GM18870 (cell line): ENCODE measurements around the gene APOBEC3B.
"Not testable (repeated sequence)": the region's sequence is repeated elsewhere in the genome, so short reads cannot be mapped to it uniquely, and the experiment has no call there.

Source experiments
- ATAC-seq: cut with Tn5 transposase; IDR thresholded peaks from one replicate; pipeline ENCODE4 v1.9.1; 2021; ENCODE audit warnings: moderate library complexity; ENCODE audit not compliant: unreplicated experiment

The APOBEC3B gene

DNA sequence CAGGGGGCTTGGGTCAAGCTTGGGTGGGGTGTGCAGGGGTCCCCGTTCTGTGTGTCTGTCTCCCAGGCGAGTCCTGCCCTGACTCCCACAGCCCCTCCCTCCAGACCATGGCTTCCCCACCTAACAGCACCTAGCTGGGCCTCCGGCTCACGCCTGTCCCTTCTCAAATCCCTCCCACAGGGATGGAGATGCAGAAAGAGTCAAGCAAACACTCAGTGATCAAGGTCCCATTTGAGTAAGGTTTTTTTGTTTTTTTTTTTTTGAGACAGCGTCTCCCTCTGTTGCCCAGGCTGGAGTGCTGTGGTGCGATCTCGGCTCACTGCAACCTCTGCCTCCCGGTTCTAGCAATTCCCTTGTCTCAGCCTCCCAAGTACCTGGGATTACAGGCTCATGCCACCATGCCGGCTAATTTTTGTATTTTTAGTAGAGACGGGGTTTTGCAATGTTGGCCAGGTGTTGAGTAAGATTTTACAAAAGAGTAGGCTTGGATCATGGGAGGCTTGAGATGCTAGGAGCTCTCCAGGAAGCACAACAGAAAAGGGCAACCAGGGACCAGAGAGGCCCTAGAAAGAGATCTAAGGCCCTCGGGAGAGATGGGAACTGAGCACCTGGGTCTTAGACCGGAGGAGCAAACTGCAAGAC, 44.5 kb downstream of the APOBEC3B start:
- no peak for ATAC-seq

- ATAC-seq, result no peak
Measured at GRCh38 chr22:39027717-39028116, 45.6 kb downstream of the APOBEC3B start.

GRCh38 chr22:39028281-39028680, 46.1 kb downstream of the APOBEC3B start:
- no peak for ATAC-seq

DNA sequence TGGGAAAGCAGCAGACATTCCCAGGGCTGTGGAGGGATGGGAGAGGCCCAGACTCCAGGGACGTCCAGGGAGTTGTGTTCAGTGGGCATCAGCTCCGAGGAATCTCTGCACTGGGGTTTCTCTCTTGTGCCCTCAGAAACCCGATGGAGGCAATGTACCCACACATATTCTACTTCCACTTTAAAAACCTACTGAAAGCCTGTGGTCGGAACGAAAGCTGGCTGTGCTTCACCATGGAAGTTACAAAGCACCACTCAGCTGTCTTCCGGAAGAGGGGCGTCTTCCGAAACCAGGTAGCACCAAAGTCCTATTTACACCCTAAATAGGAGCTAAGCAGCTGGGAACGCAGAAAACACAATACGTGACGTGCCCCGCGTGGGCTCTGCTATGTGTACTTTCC, 47.1 kb downstream of the APOBEC3B start:
- no peak for ATAC-seq

- ATAC-seq, result no peak
Measured at GRCh38 chr22:39030705-39031104, 48.6 kb downstream of the APOBEC3B start.

- ATAC-seq, result not testable (repeated sequence)
Measured at GRCh38 chr22:39031434-39032295, 49.5 kb downstream of the APOBEC3B start.

DNA sequence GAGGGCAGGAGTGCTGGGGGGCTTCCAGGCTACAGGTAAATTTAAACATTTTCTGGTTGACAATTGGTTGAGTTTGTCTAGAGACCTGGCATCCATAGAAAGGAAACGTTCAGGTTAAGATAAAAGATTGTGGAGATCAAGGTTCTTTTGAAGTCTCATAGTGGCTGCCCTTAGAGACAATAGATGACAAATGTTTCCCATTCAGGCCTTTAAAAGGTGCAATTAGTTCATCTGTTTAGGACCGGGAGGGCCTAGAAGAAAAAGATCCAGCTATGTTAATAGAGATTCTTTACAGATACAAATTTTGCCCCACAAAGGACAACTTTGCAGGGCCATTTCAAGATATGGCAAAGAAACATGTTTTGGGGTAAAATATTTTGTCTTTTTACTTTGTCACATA, 54.9 kb downstream of the APOBEC3B start:
- not testable (repeated sequence) for ATAC-seq

DNA sequence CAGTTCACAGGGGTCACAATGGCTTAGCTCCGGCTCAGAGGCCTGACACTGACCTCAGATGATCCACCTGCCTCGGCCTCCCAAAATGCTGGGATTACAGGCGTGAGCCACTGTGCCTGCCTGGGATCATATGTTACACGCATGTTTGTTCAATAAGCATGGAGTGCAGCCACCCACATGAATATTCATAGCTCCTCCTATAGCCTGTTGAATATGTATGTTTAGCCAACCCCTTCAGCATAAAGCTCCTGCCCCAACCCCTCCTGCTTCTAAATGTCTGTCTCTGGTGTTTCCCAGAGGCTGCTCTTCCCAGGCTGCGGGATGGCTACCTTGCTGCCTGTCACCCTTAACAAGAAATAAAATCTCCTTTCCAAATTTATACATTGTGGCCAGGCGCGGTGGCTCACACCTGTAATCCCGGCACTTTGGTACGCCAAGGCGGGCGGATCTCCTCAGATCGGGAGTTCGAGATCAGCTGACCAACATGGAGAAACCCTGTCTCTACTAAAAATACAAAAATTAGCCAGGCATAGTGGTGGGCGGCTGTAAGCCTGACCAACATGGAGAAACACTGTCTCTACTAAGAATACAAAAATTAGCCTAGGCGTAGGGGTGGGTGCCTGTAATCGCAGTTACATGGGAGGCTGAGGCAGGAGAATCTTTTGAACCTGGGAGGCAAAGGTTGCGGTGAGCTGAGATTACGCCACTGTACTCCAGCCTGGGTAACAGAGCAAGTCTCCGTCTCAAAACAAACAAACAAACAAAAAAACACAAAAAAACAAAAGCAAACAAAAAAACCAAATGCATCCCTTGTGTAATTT, 57.4 kb downstream of the APOBEC3B start:
- ATAC-seq, result no peak

DNA sequence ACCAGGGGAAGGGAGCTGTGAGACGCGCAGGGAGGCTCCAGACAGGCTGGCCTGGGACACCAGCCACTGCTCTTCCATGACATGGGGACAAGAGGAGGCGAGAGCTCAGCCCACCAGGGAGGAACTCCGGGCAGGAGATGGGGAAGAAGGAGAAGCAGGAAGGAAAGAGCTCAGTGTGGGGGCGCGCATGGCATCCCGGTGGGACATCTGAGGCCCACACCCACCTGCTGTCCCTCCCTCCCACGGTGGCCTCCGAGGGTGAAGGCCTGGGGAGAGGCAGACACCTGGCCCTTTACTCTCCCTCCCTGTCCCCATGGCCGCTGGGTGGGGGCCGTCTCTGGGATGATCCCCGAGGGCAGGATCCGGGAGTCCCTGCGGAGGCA, 58.0 kb downstream of the APOBEC3B start:
- ATAC-seq, result not testable (repeated sequence)

DNA sequence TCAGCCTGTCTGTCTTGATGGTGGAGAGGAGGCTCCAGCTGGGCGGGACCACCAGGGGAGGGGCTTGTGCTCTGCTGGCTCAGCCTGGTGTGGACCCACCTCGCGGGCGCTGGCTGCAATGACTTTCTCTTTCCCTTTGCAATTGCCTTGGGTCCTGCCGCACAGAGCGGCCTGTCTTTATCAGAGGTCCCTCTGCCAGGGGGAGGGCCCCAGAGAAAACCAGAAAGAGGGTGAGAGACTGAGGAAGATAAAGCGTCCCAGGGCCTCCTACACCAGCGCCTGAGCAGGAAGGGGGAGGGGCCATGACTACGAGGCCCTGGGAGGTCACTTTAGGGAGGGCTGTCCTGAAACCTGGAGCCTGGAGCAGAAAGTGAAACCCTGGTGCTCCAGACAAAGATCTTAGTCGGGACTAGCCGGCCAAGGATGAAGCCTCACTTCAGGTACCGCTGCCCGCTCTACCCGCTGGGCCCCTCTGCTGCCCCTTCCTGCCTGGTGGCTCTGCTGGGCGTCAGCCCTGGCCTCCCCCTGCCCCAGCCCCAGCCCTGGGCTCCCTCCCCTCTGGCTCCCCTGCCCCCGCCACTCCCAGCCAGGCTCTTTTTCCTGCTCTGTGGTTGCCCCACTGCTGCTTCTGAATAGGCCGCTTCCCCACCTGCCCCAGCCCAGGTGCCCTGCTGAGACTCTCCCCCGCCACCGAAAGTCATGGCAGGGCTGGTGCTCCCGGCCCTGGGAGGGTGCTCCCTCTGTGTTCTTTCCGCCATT, 58.6 kb downstream of the APOBEC3B start, which contains the start of gene APOBEC3F:
APOBEC3F (plus strand) TSS at position 327 of the 759 bp plus-strand sequence; CDS start at position 424, 97 bp downstream.
- peak; percentile 87 for ATAC-seq

DNA sequence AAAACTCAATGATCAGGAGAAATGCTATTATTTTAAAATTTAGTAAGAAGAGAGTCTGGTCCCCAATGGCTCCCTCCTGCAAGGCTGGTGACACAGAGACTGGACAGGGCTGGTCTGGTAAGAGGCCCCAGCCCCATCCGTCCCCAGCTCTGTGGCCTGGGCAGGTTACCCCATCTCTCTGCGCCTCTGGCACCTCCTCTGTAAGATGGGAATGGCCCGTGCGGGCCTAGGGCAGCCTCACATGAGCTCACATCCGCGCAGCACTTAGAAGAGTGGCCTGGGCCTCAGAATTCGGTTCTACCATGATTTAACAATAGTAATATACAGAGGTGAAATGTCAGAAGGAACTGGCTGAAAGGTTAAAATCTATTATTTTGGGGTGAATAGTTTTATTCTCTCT, 59.8 kb downstream of the APOBEC3B start:
- no peak for ATAC-seq
